ENCODE results near the gene STPG3.
"Not testable (repeated sequence)": the region's sequence is repeated elsewhere in the genome, so short reads cannot be mapped to it uniquely, and the experiment has no call there.

Gene STPG3

DNA sequence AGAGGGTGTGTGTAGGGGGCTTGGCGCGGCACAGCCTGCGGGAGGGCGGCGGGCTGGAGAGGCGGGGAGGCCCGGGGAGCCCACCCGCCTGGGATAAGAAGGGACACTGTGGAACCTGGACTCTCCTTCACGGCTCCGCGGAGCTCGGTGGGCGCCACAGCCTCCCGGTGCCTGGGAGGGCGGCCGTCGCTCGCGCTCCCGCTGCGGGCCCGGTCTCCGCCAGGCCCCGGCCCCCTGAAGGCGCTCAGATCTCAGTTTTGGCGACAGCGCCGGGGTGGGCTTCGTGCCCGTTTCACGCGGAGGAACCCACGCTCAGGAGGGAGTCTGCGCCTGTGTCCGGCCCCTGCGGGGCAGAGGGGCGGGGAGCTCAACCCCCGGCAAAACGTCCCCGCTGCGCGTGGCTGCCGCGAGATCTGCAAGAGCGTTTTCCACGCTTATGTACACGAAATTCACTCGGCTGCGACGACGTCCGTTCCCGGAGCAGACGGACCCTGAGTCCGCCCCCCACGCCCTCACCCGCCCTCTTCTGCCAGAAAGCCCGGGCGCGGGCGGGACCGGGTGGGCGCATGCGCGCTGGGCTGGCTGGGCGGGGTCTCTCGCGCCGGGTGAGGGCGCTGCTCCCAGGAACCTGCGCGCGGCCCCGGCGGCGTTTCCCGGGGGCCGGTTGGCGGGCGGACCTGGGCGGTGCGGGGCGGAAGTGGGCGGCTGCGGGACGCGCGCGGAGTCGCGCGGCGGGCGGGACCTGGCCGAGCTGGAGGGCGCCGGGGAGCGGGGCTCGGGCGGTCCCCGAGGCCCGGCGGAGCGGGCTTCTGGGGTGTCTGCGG lies 3.8 kb downstream of the STPG3 start, which contains the start of gene NELFB:
Gene NELFB (plus strand): TSS at position 704 of the 824 bp plus-strand sequence.
- peak within 1 kb of the TSS; percentile 40 to 98 (median 69) for H3K27ac Mint-ChIP-seq
- no peaks in the 10 kb centered on the region for H3K27me3 Mint-ChIP-seq (ENCODE audit: low read depth)
- TF ChIP-seq, protein P1, sequence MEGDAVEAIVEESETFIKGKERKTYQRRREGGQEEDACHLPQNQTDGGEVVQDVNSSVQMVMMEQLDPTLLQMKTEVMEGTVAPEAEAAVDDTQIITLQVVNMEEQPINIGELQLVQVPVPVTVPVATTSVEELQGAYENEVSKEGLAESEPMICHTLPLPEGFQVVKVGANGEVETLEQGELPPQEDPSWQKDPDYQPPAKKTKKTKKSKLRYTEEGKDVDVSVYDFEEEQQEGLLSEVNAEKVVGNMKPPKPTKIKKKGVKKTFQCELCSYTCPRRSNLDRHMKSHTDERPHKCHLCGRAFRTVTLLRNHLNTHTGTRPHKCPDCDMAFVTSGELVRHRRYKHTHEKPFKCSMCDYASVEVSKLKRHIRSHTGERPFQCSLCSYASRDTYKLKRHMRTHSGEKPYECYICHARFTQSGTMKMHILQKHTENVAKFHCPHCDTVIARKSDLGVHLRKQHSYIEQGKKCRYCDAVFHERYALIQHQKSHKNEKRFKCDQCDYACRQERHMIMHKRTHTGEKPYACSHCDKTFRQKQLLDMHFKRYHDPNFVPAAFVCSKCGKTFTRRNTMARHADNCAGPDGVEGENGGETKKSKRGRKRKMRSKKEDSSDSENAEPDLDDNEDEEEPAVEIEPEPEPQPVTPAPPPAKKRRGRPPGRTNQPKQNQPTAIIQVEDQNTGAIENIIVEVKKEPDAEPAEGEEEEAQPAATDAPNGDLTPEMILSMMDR (IDR thresholded peaks at IDR 0.05; ENCODE audit: unreplicated experiment in 3 of 3): no peak
- no peaks in the 10 kb centered on the region for H3K4me1 Mint-ChIP-seq
- H3K4me3 Mint-ChIP-seq: peak within 1 kb of the TSS; percentile 93 to 95 (median 94)
- no peaks in the 10 kb centered on the region for H3K9me3 Mint-ChIP-seq
- peaks cover 8% of the 10 kb centered on the region for H3K36me3 Mint-ChIP-seq (ENCODE audit: low read depth)

DNA sequence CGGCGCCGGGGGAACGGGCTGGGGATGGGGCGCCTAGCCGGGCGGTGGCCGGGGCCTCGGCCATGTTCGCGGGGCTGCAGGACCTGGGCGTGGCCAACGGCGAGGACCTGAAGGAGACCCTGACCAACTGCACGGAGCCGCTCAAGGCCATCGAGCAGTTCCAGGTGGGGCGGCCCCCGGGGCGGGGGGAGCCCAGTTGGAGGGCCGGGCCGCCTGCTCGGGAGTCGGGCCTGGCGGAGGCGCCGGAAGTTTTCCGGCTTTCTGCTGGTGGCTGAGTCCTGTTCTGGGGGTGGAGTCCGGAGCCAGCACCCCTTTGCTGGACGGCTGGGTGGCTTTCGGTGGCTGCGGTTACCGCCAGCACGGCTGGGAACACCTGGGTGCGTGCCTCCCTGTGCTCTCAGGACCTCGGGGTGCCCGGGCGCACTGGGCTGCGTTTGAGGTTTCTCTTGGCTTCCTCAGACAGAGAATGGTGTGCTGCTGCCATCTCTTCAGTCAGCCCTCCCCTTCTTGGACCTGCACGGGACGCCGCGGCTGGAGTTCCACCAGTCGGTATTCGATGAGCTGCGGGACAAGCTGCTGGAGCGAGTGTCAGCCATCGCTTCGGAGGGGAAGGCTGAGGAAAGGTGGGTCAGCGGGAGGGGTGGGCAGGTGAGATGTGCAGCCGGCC lies 4.5 kb downstream of the STPG3 start:
- H3K27me3 Mint-ChIP-seq (ENCODE audit: low read depth): no peaks in the 10 kb centered on the region
- TF ChIP-seq, protein P1 (IDR thresholded peaks at IDR 0.05; ENCODE audit: unreplicated experiment in 3 of 3): no peak
- no peak overlapping the region for H3K27ac Mint-ChIP-seq
- H3K9me3 Mint-ChIP-seq: no peaks in the 10 kb centered on the region
- H3K4me1 Mint-ChIP-seq: no peaks in the 10 kb centered on the region
- peak overlapping the region; percentile 84 to 87 (median 85) for H3K4me3 Mint-ChIP-seq
- peaks cover 8% of the 10 kb centered on the region for H3K36me3 Mint-ChIP-seq (ENCODE audit: low read depth)

DNA sequence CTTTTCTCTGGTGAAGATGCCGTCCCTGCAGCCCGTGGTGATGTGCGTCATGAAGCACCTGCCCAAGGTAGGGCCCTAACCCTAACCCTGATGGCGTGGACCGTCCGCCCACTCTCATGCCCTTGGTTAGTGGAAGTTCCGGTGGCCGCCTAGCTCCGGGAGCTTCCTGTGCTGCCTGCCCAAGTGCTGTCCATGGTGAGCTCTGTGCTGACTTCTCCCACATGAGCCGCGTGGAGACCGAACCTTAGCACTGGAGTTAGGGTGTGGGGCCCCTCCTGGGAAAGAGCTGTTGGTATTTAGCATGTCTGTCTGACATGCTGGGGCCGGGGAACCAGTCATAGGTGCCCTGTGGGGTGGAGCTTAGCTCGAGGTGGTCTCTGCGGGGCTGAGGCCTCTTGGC lies 5.3 kb downstream of the STPG3 start:
- Mint-ChIP-seq H3K4me3 (peak overlapping the region; percentile 84 to 87 (median 85)), H3K9me3 (no peaks in the 10 kb centered on the region), H3K27ac (no peak overlapping the region), H3K27me3 (ENCODE audit: low read depth) (no peaks in the 10 kb centered on the region), H3K4me1 (no peaks in the 10 kb centered on the region), H3K36me3 (ENCODE audit: low read depth) (peaks cover 8% of the 10 kb centered on the region)
- TF ChIP-seq, protein P1 (IDR thresholded peaks at IDR 0.05; ENCODE audit: unreplicated experiment in 3 of 3): no peak

DNA sequence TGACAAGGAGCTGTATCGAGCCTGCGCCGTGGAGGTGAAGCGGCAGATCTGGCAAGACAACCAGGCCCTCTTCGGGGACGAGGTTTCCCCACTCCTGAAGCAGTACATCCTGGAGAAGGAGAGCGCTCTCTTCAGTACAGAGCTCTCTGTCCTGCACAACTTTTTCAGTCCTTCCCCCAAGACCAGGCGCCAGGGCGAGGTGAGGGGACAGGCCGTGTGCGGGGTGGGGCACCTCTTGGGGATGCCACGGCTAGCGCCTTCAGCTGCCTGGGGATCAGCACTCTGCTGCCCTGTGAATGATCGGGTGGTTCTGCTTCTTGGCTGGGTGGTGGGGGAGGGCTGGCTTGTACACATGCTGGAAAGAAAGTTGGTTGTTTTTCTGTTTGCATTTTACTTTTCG lies 5.8 kb downstream of the STPG3 start:
- Mint-ChIP-seq H3K4me3 (peak overlapping the region; percentile 84 to 87 (median 85)), H3K27me3 (ENCODE audit: low read depth) (no peaks in the 10 kb centered on the region), H3K9me3 (no peaks in the 10 kb centered on the region), H3K27ac (no peak overlapping the region), H3K4me1 (peaks cover 4% of the 10 kb centered on the region), H3K36me3 (ENCODE audit: low read depth) (peaks cover 13% of the 10 kb centered on the region)
- TF ChIP-seq, protein P1 (IDR thresholded peaks at IDR 0.05; ENCODE audit: unreplicated experiment in 3 of 3): no peak

DNA sequence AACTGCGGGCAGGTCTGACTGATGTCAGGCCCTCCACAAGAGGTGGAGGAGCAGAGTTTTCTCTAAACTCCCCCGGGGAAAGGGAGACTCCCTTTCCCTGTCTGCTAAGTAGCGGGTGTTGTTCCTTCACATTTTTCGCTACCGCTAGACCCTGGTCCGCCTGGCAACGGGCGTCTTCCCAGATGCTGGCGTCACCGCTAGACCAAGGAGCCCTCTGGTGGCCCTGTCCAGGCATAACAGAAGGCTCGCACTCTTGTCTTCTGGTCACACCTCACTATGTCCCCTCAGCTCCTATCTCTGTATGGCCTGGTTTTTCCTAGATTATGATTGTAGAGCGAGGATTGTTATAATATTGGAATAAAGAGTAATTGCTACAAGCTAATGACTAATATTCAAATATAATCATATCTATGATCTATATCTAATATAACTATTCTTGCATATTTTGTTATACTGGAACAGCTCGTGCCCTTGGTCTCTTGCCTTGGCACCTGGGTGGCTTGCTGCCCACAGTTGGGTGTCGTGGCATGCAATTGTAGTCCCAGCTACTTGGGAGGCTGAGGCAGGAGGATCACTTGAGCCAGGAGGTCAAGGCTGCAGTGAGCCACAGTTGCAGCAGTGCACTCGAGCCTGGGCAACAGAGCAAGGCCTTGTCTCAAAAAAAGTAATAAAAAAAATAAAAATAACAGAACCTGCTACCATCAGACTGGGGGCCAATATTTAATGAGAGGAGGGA lies 11.3 kb downstream of the STPG3 start:
- H3K27ac Mint-ChIP-seq; H3K4me3 Mint-ChIP-seq; H3K4me1 Mint-ChIP-seq; H3K9me3 Mint-ChIP-seq; H3K27me3 Mint-ChIP-seq (ENCODE audit: low read depth): not testable (repeated sequence)
- TF ChIP-seq, protein P1 (IDR thresholded peaks at IDR 0.05; ENCODE audit: unreplicated experiment in 3 of 3): peak; percentile 36 to 58 (median 57)
- H3K36me3 Mint-ChIP-seq (ENCODE audit: low read depth): peaks cover 14% of the 10 kb centered on the region

All from nephron (organoid).